Thymus (tissue), 11 donors: Measurements from ENCODE around the gene MIB1. TPM values are rescaled to one million over a fixed set of nuclear protein-coding genes. Genes with fewer than 3 reads are reported as not detected.

Experiments used
- DNase-seq, 9 donors: peaks; one replicate each; pipeline ENCODE4 v3.0.0-alpha.2; 2013; ENCODE audit warnings: low spot score in 9 of 9, low read depth in 6 of 9, missing footprints in 1 of 9
- H3K27ac ChIP-seq, 2 donors: one replicate each; pipeline ENCODE4 v1.5.1; 2013; ENCODE audit warnings: control low read depth in 1 of 2, low read depth in 1 of 2, low read length in 1 of 2, mild to moderate bottlenecking in 1 of 2, moderate library complexity in 1 of 2
- H3K27me3 ChIP-seq, 2 donors: one replicate each; pipeline ENCODE4 v1.5.1; 2013; ENCODE audit warnings: low read length in 1 of 2; ENCODE audit not compliant: control insufficient read depth in 2 of 2, insufficient read depth in 1 of 2
- H3K36me3 ChIP-seq, 2 donors: one replicate each; pipeline ENCODE4 v1.5.1; 2013; ENCODE audit warnings: low read length in 1 of 2, mild to moderate bottlenecking in 1 of 2, moderate library complexity in 1 of 2; ENCODE audit not compliant: control insufficient read depth in 2 of 2, insufficient read depth in 2 of 2
- H3K4me1 ChIP-seq, 2 donors: one replicate each; pipeline ENCODE4 v1.5.1; 2013; ENCODE audit warnings: low read length in 2 of 2; ENCODE audit not compliant: control insufficient read depth in 2 of 2, insufficient read depth in 2 of 2
- H3K4me3 ChIP-seq, 2 donors: one replicate each; pipeline ENCODE4 v1.5.1; 2013; ENCODE audit warnings: low read length in 2 of 2, control low read depth in 1 of 2, mild to moderate bottlenecking in 1 of 2
- H3K9me3 ChIP-seq, 2 donors: one replicate each; pipeline ENCODE4 v1.5.1; 2013; ENCODE audit warnings: low read length in 1 of 2, mild to moderate bottlenecking in 1 of 2; ENCODE audit not compliant: control insufficient read depth in 2 of 2, insufficient read depth in 1 of 2
- WGBS: extraction: QIAGEN DNeasy Blood & Tissue Kit; methylation state at CpG from one replicate; pipeline ENCODE4 v1.1.7; 2013; 5-methylcytosine and 5-hydroxymethylcytosine counted together
- polyA plus RNA-seq: library from polyadenylated mRNA; stranded (reverse); fragments of 200-250 nt; gene quantifications from one replicate; pipeline ENCODE4 v1.2.3, GENCODE V29; 2013
- total RNA-seq: library from RNA; stranded (reverse); fragments of 120-200 nt; gene quantifications from one replicate; pipeline ENCODE4 v1.2.4, GENCODE V29; 2013
- donor health status: healthy.

Gene MIB1
- total and polyA plus RNA-seq, 2 donors = 8.8 to 33.2 TPM

DNA sequence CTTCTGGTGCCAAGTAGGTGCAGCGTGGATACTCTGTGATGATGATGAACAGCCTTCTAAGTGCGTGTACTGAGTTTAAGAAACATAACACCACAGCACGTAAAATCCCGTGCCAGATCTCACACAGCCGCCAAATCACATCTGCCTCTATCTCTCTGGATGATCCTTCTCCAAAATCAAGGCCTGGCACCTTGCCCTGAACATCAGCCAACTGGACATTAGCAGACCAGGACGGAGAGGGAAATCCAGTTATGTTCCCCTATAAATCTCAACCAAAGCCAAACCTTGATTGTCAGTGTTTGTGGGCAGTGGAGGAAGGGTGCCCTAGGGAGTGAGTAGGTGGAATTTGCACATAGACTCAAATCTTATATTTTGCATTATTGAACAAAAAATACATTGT is 164.3 kb downstream of the MIB1 start:
- no peaks in the 10 kb centered on the region for H3K9me3 ChIP-seq
- DNase-seq = no peak
- no peak overlapping the region for H3K4me3 ChIP-seq
- no peak overlapping the region for H3K27ac ChIP-seq
- no peaks in the 10 kb centered on the region for H3K36me3 ChIP-seq
- no peaks in the 10 kb centered on the region for H3K27me3 ChIP-seq
- 87% methylated on average over 6 of the region's 6 CpGs for WGBS
- no peaks in the 10 kb centered on the region for H3K4me1 ChIP-seq

DNA sequence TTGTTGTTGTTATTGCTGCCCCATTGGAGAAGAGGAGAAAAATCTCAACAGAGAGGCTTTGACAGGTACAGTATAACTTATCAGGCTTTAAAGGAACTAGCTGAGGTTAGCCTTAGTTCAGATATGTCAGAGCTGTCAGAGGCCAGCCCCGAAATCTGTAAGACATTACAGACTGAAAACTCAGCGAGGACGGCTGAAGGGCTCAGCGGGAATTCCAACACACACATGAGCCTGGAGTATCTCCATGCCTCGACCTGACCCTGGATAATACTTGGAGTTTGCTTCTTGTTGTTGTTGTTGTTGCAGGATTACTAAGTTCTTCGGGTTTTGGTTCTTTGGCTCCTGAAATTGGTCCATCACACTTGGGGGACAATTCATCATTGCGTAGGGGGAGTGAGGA is 166.9 kb downstream of the MIB1 start:
- Histone ChIP-seq H3K9me3 (no peaks in the 10 kb centered on the region), H3K4me1 (no peaks in the 10 kb centered on the region), H3K4me3 (no peak overlapping the region), H3K36me3 (no peaks in the 10 kb centered on the region), H3K27ac (no peak overlapping the region), H3K27me3 (peaks cover 0 to 2% of the 10 kb centered on the region in 2 donors)
- DNase-seq = no peak
- 91% methylated on average over 7 of the region's 7 CpGs for WGBS

DNA sequence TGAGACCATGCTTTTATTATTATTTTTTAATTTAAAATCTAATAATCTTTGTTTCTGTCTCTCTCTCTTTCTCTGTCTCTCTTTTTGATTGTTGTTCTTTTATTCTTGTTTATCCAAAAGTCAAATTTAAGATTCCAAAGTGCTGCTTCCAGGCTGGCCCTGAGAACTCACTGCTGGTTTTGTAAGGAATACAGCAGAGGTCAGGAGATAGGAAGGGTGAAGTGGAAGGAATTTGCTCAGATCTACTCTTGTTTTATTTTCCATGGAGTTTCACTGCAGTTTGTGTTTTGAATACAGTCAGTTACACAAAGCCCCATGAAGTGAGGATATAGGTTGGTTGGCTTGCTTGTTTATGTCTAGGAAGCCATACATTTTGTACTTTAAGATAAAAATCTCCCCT is 168.1 kb downstream of the MIB1 start:
- DNase-seq = no peak
- Histone ChIP-seq H3K36me3 (no peaks in the 10 kb centered on the region), H3K9me3 (no peaks in the 10 kb centered on the region), H3K4me3 (no peak overlapping the region), H3K27me3 (peaks cover 0 to 2% of the 10 kb centered on the region in 2 donors), H3K4me1 (no peaks in the 10 kb centered on the region), H3K27ac (no peak overlapping the region)

DNA sequence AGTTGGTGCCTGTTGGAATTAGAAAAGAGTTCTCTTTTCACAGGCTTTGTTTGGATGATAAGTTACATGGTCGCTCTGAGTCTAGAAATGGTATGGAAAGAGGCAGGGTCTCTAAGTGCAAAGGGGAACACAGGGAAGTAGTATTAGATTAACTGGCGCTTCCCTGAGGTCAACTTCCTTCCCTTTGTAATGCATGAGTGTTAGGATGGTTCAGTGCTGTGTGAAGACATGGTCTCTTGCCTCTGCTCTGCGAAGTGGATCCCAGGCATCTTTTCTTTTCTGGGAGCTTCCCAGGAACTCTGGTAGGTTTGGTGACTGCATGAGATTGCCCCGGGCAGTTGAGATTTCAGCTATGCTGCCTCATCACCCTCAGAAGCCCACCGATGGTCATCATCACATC is 170.3 kb downstream of the MIB1 start:
- Histone ChIP-seq H3K27ac (no peak overlapping the region), H3K36me3 (no peaks in the 10 kb centered on the region), H3K9me3 (no peaks in the 10 kb centered on the region), H3K4me3 (no peak overlapping the region), H3K27me3 (peaks cover 0 to 2% of the 10 kb centered on the region in 2 donors), H3K4me1 (no peaks in the 10 kb centered on the region)
- WGBS = 88% methylated on average over 5 of the region's 5 CpGs
- no peak for DNase-seq

DNA sequence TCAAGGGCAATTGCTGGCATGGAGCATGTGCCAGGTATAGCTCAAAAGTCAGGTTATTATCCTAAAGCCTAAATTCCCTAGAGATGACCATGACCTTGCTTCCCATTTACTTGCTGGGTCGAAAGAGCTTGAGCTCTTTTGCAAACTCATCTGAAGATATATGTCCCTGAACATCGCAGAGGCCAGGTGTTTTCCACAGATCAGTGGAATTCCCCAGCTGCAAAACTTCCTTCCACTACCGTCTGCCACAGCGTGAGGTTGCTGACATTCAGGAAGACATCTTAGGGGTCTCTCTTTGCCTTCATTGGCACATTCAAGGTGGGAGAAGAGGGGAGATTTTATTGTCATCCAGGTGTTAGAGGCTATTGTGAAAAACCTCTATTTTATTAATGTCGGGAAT is 171.0 kb downstream of the MIB1 start:
- no peak overlapping the region for H3K4me3 ChIP-seq
- no peaks in the 10 kb centered on the region for H3K4me1 ChIP-seq
- no peaks in the 10 kb centered on the region for H3K36me3 ChIP-seq
- H3K27me3 ChIP-seq = peaks cover 0 to 2% of the 10 kb centered on the region in 2 donors
- no peak overlapping the region for H3K27ac ChIP-seq
- 21% methylated on average over 5 of the region's 5 CpGs for WGBS
- no peak for DNase-seq
- H3K9me3 ChIP-seq = no peaks in the 10 kb centered on the region

DNA sequence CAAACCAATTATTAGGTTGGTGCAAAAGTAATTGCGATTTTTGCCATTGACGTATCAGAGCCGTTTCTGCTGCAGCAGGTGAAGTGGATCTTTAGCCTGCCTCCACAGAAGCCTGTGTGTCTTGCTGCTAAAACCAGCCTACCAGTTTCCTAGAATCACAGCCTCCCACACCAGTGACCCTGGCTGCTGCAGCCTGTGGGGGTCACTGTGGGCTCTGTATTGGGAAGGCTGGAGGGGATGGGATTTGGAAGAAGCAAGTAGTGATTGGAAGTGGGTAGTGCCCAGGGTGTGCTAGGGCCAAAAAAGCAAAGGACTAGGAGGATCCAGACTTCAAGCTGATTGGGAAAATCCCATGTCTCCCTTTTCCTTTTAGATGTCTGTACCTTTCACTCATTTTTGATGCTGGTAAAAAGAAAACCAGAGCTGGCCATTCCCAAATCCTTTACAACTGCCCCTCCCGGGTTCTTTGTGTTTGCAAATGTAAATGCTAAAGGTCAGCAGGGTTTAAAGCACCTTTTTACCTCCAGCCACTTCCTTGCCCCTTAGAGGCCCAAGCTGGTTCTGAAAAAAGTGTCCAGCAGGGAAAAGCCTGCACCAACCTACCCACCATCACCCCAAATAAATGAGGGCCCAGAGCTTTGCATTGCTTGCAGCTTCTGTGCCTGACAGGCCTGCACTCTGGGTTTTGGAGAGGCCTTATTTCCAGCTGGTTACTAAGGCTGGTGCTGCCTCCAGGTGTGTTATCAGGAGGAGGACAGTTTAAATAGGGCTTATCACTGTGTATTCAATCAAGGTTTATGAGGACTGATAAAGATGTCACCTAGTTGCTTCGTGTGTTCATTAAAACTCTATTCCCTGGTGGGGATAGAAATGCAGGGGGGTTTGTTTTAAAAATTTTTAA is 172.0 kb downstream of the MIB1 start:
- DNase-seq = no peak
- Histone ChIP-seq H3K9me3 (no peaks in the 10 kb centered on the region), H3K4me3 (no peak overlapping the region), H3K27ac (no peak overlapping the region), H3K4me1 (no peaks in the 10 kb centered on the region), H3K27me3 (peaks cover 0 to 2% of the 10 kb centered on the region in 2 donors), H3K36me3 (no peaks in the 10 kb centered on the region)
- 94% methylated on average over 5 of the region's 5 CpGs for WGBS

DNA sequence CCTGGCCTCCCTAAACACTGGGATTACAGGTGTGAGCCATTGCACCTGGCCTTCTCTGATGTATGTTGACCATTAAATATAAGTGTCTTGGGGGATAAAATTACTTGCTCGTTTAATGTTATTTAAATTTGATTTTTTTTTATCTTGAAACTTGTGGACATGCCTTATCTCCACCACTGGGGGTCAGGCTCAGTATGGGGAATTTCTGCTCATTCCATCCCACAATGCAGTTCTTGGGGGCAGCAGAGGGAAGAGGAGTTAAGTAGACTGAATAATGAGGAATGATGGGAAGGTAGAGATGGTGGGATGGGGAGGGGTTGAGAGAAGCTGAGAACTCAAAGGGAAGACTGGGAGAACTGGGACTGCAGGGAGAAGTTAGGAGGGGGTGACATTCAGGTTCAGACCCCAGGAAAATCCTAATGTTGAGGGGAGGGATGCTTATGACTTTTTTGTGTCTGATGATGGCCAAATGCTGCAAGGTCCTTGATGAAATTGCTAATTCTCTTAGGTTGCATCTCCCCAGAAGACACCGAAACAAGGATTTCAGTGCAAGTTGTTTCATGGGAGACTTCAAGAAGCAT is 174.2 kb downstream of the MIB1 start:
- H3K27ac ChIP-seq = no peak overlapping the region
- no peak for DNase-seq
- H3K9me3 ChIP-seq = no peaks in the 10 kb centered on the region
- peaks cover 0 to 2% of the 10 kb centered on the region in 2 donors for H3K27me3 ChIP-seq
- no peaks in the 10 kb centered on the region for H3K4me1 ChIP-seq
- H3K36me3 ChIP-seq = no peaks in the 10 kb centered on the region
- 54% methylated on average over 2 of the region's 2 CpGs for WGBS
- H3K4me3 ChIP-seq = no peak overlapping the region

DNA sequence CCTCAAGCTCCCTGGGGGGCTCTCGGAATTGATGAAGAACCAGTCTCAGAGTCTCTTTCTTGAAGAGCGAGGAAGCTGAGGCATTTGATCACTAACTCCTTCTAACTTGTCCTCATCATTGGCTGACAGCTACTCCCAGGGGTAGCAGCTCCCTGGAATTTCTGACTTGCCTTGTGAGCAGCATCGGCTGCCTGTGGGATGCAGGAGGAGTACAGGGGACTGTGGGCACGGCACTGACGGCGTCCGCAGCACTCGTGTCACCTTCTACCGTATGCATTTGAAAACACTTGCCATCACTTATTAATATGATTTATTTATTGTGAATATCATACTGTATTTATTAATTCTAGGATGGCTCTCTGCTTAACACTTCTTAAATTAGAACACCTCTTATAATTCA is 175.0 kb downstream of the MIB1 start:
- Histone ChIP-seq H3K4me1 (no peaks in the 10 kb centered on the region), H3K4me3 (no peak overlapping the region), H3K9me3 (no peaks in the 10 kb centered on the region), H3K36me3 (no peaks in the 10 kb centered on the region), H3K27me3 (peaks cover 0 to 2% of the 10 kb centered on the region in 2 donors), H3K27ac (no peak overlapping the region)
- DNase-seq = no peak
- WGBS = 95% methylated on average over 9 of the region's 9 CpGs

DNA sequence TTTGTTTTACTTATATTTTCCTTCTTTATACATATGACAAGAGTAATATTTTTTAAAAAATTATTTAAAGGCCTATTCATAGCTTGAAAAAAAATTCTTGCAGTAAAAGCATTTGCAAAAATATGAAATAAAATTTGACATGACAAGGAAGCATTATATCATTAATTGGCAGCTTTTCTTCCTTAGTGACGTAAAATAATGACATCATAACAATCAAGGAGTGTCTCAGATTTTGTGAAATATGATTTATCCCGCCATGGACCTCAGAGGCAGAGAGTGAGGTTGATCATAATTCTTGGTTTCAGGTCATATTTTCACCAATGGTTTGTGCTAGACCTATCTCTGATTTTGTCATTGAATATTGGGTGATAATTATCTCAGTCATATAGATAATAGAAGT is 176.0 kb downstream of the MIB1 start:
- DNase-seq = no peak
- no peak overlapping the region for H3K27ac ChIP-seq
- H3K36me3 ChIP-seq = no peaks in the 10 kb centered on the region
- H3K4me1 ChIP-seq = no peaks in the 10 kb centered on the region
- no peak overlapping the region for H3K4me3 ChIP-seq
- 84% methylated on average over 2 of the region's 2 CpGs for WGBS
- H3K9me3 ChIP-seq = no peaks in the 10 kb centered on the region
- no peaks in the 10 kb centered on the region for H3K27me3 ChIP-seq
